ENCODE data around the gene USP10. TPM values are rescaled to one million over a fixed set of nuclear protein-coding genes. Genes with fewer than 3 reads are reported as not detected.

USP10 gene
- total RNA-seq, 1 donor from 2014 or later, result 128 TPM

DNA sequence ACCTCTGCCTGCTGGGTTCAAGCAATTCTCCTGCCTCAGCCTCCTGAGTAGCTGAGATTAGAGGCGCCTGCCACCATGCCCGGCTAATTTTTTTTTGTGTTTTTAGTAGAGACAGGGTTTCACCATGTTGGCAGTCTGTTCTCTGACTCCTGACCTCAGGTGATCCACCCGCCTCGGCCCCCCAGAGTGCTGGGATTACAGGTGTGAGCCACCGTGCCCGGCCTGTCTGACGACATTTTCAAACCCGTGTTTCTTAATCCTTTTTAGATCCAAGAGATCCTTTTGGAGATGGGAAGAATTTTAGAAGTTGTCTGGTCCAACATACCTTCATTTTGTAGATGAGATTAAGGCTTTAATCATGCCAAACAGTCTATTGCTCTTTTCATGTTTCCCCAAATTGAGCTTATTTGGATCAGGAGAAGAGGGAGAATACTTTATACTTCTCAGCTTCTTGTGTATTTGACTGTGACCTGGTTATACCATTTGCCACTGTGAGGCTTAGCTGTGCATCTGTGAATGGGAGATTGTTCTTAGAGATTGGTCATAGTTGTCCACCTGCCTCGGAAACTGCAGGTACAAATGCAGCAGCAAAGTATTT is 25.8 kb downstream of the USP10 start:
- H3K27me3 Mint-ChIP-seq (ENCODE audit: low read depth), result no peaks in the 10 kb centered on the region
- no peak overlapping the region for H3K4me3 Mint-ChIP-seq
- no peaks in the 10 kb centered on the region for H3K9me3 Mint-ChIP-seq
- no peak for DNase-seq (ENCODE audit: low spot score in 2 of 2, unreplicated experiment in 2 of 2)
- H3K36me3 Mint-ChIP-seq, result peaks cover 7% of the 10 kb centered on the region
- peak overlapping the region; percentile 89 for H3K27ac Mint-ChIP-seq
- H3K4me1 Mint-ChIP-seq, result peaks cover 57% of the 10 kb centered on the region
- TF ChIP-seq, protein P1, sequence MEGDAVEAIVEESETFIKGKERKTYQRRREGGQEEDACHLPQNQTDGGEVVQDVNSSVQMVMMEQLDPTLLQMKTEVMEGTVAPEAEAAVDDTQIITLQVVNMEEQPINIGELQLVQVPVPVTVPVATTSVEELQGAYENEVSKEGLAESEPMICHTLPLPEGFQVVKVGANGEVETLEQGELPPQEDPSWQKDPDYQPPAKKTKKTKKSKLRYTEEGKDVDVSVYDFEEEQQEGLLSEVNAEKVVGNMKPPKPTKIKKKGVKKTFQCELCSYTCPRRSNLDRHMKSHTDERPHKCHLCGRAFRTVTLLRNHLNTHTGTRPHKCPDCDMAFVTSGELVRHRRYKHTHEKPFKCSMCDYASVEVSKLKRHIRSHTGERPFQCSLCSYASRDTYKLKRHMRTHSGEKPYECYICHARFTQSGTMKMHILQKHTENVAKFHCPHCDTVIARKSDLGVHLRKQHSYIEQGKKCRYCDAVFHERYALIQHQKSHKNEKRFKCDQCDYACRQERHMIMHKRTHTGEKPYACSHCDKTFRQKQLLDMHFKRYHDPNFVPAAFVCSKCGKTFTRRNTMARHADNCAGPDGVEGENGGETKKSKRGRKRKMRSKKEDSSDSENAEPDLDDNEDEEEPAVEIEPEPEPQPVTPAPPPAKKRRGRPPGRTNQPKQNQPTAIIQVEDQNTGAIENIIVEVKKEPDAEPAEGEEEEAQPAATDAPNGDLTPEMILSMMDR (IDR thresholded peaks at IDR 0.05; ENCODE audit: unreplicated experiment), result no peak

DNA sequence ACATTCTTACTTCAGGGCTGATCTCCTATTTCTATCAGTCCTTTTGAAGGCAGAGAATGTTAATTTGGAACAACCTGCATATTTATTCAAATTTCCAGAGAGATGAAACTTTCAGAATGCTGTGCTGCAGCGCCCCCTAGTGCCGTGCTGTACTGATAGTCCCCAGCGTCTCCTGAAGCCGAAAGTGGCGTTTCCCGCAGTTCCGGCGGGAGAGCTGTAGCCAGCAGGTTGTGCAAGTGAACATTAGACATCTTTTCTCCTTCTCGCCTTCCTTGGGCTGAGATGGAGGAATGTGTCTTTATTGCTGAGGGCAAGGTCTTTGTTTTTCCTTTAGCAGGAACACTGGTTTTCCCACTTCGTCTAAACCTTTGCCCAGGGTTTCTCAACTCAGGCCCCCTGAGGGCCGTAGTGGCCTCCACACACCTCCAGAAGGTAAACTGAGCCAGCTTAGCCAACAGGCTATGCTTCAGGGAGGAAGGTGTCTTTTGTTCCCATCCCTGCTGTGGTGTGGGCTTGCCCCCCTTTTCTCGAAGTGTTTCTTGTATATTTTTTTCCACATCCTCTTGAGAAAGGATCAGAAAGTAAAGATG is 26.4 kb downstream of the USP10 start:
- H3K4me1 Mint-ChIP-seq, result peaks cover 59% of the 10 kb centered on the region
- H3K27ac Mint-ChIP-seq, result peak overlapping the region; percentile 89
- H3K36me3 Mint-ChIP-seq, result peaks cover 5% of the 10 kb centered on the region
- H3K9me3 Mint-ChIP-seq, result no peaks in the 10 kb centered on the region
- DNase-seq (ENCODE audit: low spot score in 2 of 2, unreplicated experiment in 2 of 2), result peak; percentile 84 to 94
- no peaks in the 10 kb centered on the region for H3K27me3 Mint-ChIP-seq (ENCODE audit: low read depth)
- H3K4me3 Mint-ChIP-seq, result no peak overlapping the region
- TF ChIP-seq, protein P1 (IDR thresholded peaks at IDR 0.05; ENCODE audit: unreplicated experiment), result peak; percentile 92

DNA sequence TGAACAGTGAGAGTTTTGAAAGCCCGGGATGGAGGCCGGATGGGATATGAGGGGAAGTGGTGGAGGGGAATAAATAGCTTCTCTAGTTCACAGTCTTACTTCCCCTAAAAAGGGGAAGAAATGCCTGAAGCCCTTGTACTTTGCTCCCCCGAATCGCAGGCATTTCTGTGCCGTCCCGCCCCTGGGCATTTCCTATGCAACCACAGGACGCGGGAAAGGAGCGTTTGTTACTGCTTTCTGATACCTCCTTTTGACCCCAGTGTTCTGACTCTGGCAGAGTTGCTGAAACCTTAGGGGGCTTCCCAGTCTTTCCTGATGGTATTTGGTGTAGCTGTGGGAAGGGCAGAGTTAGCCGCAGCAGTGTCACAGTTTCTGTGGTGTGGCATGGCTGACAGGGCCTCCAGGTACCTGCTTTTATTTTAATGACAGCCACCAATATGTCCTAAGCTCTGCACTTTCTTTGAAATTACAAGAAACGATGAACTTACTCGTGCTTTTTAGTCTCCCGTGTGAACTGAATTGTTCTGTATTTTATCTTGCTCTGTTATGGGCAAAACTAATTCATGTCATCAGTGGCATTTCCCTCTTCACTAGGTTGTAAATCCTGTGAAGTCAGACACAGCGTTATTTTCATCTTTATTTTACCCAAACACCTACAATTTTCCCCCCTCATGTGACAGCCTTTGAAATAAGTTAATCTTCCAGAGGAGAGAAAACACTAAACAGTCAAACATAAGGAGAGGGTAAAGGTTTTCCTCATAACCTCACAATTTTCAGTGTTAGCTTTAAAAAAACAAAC is 27.1 kb downstream of the USP10 start:
- Mint-ChIP-seq H3K36me3 (peaks cover 3% of the 10 kb centered on the region), H3K27me3 (ENCODE audit: low read depth) (no peaks in the 10 kb centered on the region), H3K4me3 (no peak overlapping the region), H3K9me3 (no peaks in the 10 kb centered on the region), H3K4me1 (peaks cover 65% of the 10 kb centered on the region), H3K27ac (peak overlapping the region; percentile 89)
- no peak for DNase-seq (ENCODE audit: low spot score in 2 of 2, unreplicated experiment in 2 of 2)
- TF ChIP-seq, protein P1 (IDR thresholded peaks at IDR 0.05; ENCODE audit: unreplicated experiment), result no peak

DNA sequence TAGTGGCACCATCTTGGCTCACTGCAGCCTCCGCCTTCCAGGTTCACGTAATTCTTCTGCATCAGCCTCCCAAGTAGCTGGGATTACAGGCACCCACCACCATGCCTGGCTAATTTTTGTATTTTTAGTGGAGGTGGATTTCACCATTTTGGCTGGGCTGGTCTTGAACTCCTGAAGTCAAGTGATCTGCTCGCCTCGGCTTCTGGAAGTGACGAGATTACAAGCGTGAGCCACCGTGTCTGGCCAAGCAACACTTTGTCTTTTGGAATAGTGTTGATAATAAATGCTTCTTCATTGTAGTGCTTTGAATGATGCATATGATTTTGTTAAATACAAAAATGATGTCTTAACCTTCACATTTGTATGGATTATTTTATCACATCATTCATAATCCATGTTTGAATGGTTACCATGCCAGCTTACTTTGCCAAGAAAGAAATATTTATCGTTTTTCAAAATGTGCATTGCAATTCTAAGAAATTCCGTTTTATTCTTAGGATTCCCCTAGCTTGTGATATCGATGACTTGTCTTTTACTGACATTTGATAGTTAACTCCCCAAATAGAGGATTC is 29.1 kb downstream of the USP10 start:
- no peaks in the 10 kb centered on the region for H3K27me3 Mint-ChIP-seq (ENCODE audit: low read depth)
- no peaks in the 10 kb centered on the region for H3K36me3 Mint-ChIP-seq
- no peaks in the 10 kb centered on the region for H3K9me3 Mint-ChIP-seq
- H3K27ac Mint-ChIP-seq, result peak overlapping the region; percentile 95
- TF ChIP-seq, protein P1 (IDR thresholded peaks at IDR 0.05; ENCODE audit: unreplicated experiment), result no peak
- no peak overlapping the region for H3K4me3 Mint-ChIP-seq
- DNase-seq (ENCODE audit: low spot score in 2 of 2, unreplicated experiment in 2 of 2), result no peak
- peaks cover 64% of the 10 kb centered on the region for H3K4me1 Mint-ChIP-seq

DNA sequence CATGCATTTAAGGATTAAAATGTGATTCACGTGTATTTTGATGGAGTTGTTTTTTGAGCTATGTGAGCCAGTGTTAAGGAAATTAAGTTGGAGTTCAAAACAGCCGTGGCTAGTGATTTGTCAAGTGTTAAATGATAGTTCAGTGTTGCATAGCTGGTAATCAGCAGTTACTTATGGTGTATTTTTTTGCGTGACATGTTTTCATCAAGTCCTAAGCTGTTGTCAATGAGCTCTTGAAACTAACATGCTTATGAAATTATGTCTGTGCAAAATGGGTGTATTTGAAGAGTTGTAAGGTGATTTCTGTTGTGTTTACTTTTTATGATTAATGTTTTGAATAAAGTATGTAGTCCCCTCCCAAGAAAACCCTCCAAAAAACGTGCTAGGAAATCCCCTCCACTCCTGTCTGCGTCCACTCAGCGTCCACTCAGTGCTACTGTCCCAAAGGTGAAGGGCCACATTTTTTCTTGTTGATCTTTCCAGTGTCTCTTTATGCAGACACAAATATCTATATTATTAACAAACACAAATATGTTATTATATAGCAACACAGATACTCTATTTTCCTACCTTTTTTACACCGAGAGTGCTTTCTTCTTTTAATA is 30.0 kb downstream of the USP10 start:
- H3K27ac Mint-ChIP-seq, result peak overlapping the region; percentile 95
- H3K4me3 Mint-ChIP-seq, result no peak overlapping the region
- no peaks in the 10 kb centered on the region for H3K36me3 Mint-ChIP-seq
- H3K27me3 Mint-ChIP-seq (ENCODE audit: low read depth), result no peaks in the 10 kb centered on the region
- TF ChIP-seq, protein P1 (IDR thresholded peaks at IDR 0.05; ENCODE audit: unreplicated experiment), result no peak
- peaks cover 61% of the 10 kb centered on the region for H3K4me1 Mint-ChIP-seq
- no peaks in the 10 kb centered on the region for H3K9me3 Mint-ChIP-seq
- DNase-seq (ENCODE audit: low spot score in 2 of 2, unreplicated experiment in 2 of 2), result no peak

Measured in mesothelial cell of epicardium (in vitro differentiated cells).